Mucosa of rectum (tissue), 2 donors: ENCODE results near the gene VAV2.
A peak's percentile ranks its signal among the peaks of the same experiment; 100 is the strongest.
"Not testable (repeated sequence)": the region's sequence is repeated elsewhere in the genome, so short reads cannot be mapped to it uniquely, and the experiment has no call there.

ENCODE experiments used
- H3K27ac ChIP-seq, 2 donors: one replicate each; pipeline ENCODE4 v1.7.0; 2013; ENCODE audit warnings: inconsistent platforms in 2 of 2, low read depth in 2 of 2, low read length in 2 of 2
- H3K27me3 ChIP-seq, 2 donors: one replicate each; pipeline ENCODE4 v1.7.0; 2013; ENCODE audit warnings: low read length in 2 of 2; ENCODE audit not compliant: control insufficient read depth in 2 of 2, insufficient read depth in 2 of 2
- H3K36me3 ChIP-seq, 2 donors: one replicate each; pipeline ENCODE4 v1.7.0; 2013; ENCODE audit warnings: low read length in 2 of 2; ENCODE audit not compliant: control insufficient read depth in 2 of 2, insufficient read depth in 2 of 2
- H3K4me1 ChIP-seq, 2 donors: one replicate each; pipeline ENCODE4 v1.7.0; 2013; ENCODE audit warnings: low read length in 2 of 2, mild to moderate bottlenecking in 1 of 2; ENCODE audit not compliant: control insufficient read depth in 2 of 2, insufficient read depth in 2 of 2
- H3K4me3 ChIP-seq, 2 donors: one replicate each; pipeline ENCODE4 v1.7.0; 2013; ENCODE audit warnings: low read length in 2 of 2
- H3K9ac ChIP-seq, 2 donors: one replicate each; pipeline ENCODE4 v1.7.0; 2013; ENCODE audit warnings: low read length in 2 of 2, low read depth in 1 of 2, mild to moderate bottlenecking in 1 of 2
- H3K9me3 ChIP-seq, 2 donors: one replicate each; pipeline ENCODE4 v1.7.0; 2013; ENCODE audit warnings: low read length in 2 of 2; ENCODE audit not compliant: control insufficient read depth in 2 of 2
- donor health status: healthy.
- donor health status: Normal muscosa, but diverticular disease.

Gene VAV2

GRCh38 chr9:133959171-133959570 is 33.0 kb downstream of the VAV2 start:
- no peaks in the 10 kb centered on the region for H3K36me3 ChIP-seq
- no peak overlapping the region for H3K27ac ChIP-seq
- no peak overlapping the region for H3K9ac ChIP-seq
- H3K27me3 ChIP-seq = no peaks in the 10 kb centered on the region
- peaks cover 12 to 43% of the 10 kb centered on the region in 2 donors for H3K4me1 ChIP-seq
- no peaks in the 10 kb centered on the region for H3K9me3 ChIP-seq
- no peak overlapping the region for H3K4me3 ChIP-seq

GRCh38 chr9:133958756-133959155 is 33.4 kb downstream of the VAV2 start:
- H3K36me3 ChIP-seq = no peaks in the 10 kb centered on the region
- no peak overlapping the region for H3K9ac ChIP-seq
- H3K27me3 ChIP-seq = no peaks in the 10 kb centered on the region
- peaks cover 12 to 43% of the 10 kb centered on the region in 2 donors for H3K4me1 ChIP-seq
- H3K4me3 ChIP-seq = no peak overlapping the region
- no peak overlapping the region for H3K27ac ChIP-seq
- H3K9me3 ChIP-seq = no peaks in the 10 kb centered on the region

- Histone ChIP-seq H3K27ac (peak overlapping the region in 1 of 2 donors; percentile 23), H3K4me1 (peaks cover 12 to 43% of the 10 kb centered on the region in 2 donors)
- not testable (repeated sequence) for H3K36me3 ChIP-seq
Observed at GRCh38 chr9:133957772-133958171, 34.4 kb downstream of the VAV2 start.

GRCh38 chr9:133957328-133957727 is 34.8 kb downstream of the VAV2 start:
- Histone ChIP-seq H3K4me1 (peaks cover 12 to 43% of the 10 kb centered on the region in 2 donors), H3K27ac (peak overlapping the region in 1 of 2 donors; percentile 23)

More at GRCh38 chr9:133957772-133958171, 34.4 kb downstream of the VAV2 start:
- H3K27me3 ChIP-seq, H3K9ac ChIP-seq, H3K4me3 ChIP-seq, H3K9me3 ChIP-seq: not testable (repeated sequence)

GRCh38 chr9:133956520-133957076 is 35.5 kb downstream of the VAV2 start:
- H3K4me1 ChIP-seq = peaks cover 12 to 40% of the 10 kb centered on the region in 2 donors
- H3K9ac ChIP-seq = no peak overlapping the region
- no peak overlapping the region for H3K4me3 ChIP-seq
- no peaks in the 10 kb centered on the region for H3K27me3 ChIP-seq
- H3K36me3 ChIP-seq = no peaks in the 10 kb centered on the region
- H3K9me3 ChIP-seq = no peaks in the 10 kb centered on the region
- H3K27ac ChIP-seq = peak overlapping the region in 1 of 2 donors; percentile 56

More at GRCh38 chr9:133957328-133957727, 34.8 kb downstream of the VAV2 start:
- H3K27me3 ChIP-seq = no peaks in the 10 kb centered on the region
- H3K9ac ChIP-seq = no peak overlapping the region
- no peaks in the 10 kb centered on the region for H3K36me3 ChIP-seq
- H3K9me3 ChIP-seq = no peaks in the 10 kb centered on the region
- no peak overlapping the region for H3K4me3 ChIP-seq

- no peak overlapping the region for H3K9ac ChIP-seq
- H3K27me3 ChIP-seq = no peaks in the 10 kb centered on the region
- H3K27ac ChIP-seq = peak overlapping the region in 1 of 2 donors; percentile 56
- H3K36me3 ChIP-seq = no peaks in the 10 kb centered on the region
- peak overlapping the region in 1 of 2 donors; percentile 3 for H3K4me3 ChIP-seq
- peaks cover 11 to 43% of the 10 kb centered on the region in 2 donors for H3K4me1 ChIP-seq
- H3K9me3 ChIP-seq = no peaks in the 10 kb centered on the region
Observed at GRCh38 chr9:133955821-133956411, 36.2 kb downstream of the VAV2 start.

- Histone ChIP-seq H3K4me1 (peaks cover 2 to 35% of the 10 kb centered on the region in 2 donors), H3K4me3 (peak overlapping the region in 1 of 2 donors; percentile 44), H3K9ac (no peak overlapping the region), H3K36me3 (no peaks in the 10 kb centered on the region), H3K27me3 (no peaks in the 10 kb centered on the region), H3K27ac (peak overlapping the region in 1 of 2 donors; percentile 38), H3K9me3 (no peaks in the 10 kb centered on the region)
Observed at GRCh38 chr9:133954862-133955529, 37.1 kb downstream of the VAV2 start.

GRCh38 chr9:133953976-133954709 is 38.0 kb downstream of the VAV2 start:
- H3K27ac ChIP-seq = no peak overlapping the region
- no peaks in the 10 kb centered on the region for H3K27me3 ChIP-seq
- no peaks in the 10 kb centered on the region for H3K9me3 ChIP-seq
- peaks cover 2 to 28% of the 10 kb centered on the region in 2 donors for H3K4me1 ChIP-seq
- H3K4me3 ChIP-seq = peak overlapping the region in 1 of 2 donors; percentile 26
- no peak overlapping the region for H3K9ac ChIP-seq
- no peaks in the 10 kb centered on the region for H3K36me3 ChIP-seq

- no peaks in the 10 kb centered on the region for H3K9me3 ChIP-seq
- no peak overlapping the region for H3K9ac ChIP-seq
- no peaks in the 10 kb centered on the region for H3K36me3 ChIP-seq
- no peak overlapping the region for H3K4me3 ChIP-seq
- H3K4me1 ChIP-seq = peaks cover 2 to 23% of the 10 kb centered on the region in 2 donors
- H3K27ac ChIP-seq = no peak overlapping the region
- H3K27me3 ChIP-seq = no peaks in the 10 kb centered on the region
Observed at GRCh38 chr9:133953621-133953975, 38.5 kb downstream of the VAV2 start.
